OCI-LY3 (cell line): ENCODE data around the gene ITGA3.

Experiments
- CTCF ChIP-seq: fragments of 200-600, 300-600 bp; sonication (generic); IDR thresholded peaks from 2 replicates; pipeline ENCODE4 v1.5.1; 2014; ENCODE audit warnings: antibody characterized with exemption, low read length, low read depth
- EZH2phosphoT487 ChIP-seq: fragments of 200-600 bp; shearing (Covaris generic); IDR thresholded peaks from 2 replicates; pipeline ENCODE4 v1.6.1; 2018; ENCODE audit warnings: antibody characterized with exemption, mixed run types, low read depth

- TF ChIP-seq CTCF (no peak; the same call in none of the 2 replicates), EZH2phosphoT487 (no peak)
Observed at GRCh38 chr17:50027172-50027880, 28.6 kb upstream of the ITGA3 start.
